T-helper 9 cell (primary cell): ENCODE results near the gene PRSS36.
"Not testable (repeated sequence)": the region's sequence is repeated elsewhere in the genome, so short reads cannot be mapped to it uniquely, and the experiment has no call there.

Experiments
- DNase-seq: peaks from one replicate; pipeline ENCODE4 v3.0.0-alpha.2; 2020

The PRSS36 gene

DNA sequence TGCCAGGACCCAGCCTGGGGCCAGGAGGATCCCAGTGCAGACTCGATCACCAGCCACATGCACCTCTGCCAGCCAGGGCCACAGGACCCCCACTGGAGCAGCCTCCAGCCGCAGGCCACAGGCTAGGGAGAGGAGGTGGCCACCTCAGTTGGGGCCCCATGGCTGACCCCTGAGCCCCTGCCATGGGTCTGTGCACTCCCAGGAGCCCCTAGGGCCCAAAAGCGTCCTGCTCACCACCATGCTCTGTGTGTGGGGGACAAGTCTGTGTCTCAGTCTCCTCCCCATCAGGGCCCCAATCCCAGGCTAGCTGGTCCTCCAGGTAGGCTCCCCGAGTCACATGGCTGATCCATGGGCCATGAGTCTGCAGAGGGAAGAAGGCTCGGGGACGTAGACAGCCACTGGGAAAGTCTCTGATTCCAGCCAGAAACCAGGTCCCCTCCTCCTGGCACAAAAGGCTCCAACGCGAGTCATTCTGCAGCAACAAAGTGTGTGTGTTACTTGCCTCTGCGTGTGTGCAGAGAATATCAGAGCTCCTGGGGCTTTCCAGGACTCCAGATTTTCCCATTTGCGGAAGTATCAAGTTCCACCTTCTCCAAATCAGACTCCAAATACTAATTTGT is 8.3 kb downstream of the PRSS36 start:
- no peak for DNase-seq

DNA sequence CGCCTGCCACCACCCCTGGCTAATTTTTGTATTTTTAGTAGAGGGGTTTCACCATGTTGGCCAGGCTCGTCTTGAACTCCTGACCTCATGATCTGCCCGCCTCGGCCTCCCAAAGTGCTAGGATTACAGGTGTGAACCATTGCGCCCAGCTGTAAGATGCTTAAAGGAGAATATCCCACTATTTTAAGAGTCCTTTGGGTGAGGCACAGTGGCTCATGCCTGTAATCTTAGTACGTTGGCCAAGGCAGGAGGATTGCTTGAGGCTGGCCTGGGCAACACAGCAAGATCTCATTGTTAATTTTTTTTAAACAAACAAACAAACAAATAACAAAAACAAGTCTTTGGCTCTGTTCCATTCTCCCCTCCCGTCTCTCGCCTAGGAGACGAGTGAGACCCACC is 8.8 kb downstream of the PRSS36 start:
- DNase-seq: not testable (repeated sequence)

DNA sequence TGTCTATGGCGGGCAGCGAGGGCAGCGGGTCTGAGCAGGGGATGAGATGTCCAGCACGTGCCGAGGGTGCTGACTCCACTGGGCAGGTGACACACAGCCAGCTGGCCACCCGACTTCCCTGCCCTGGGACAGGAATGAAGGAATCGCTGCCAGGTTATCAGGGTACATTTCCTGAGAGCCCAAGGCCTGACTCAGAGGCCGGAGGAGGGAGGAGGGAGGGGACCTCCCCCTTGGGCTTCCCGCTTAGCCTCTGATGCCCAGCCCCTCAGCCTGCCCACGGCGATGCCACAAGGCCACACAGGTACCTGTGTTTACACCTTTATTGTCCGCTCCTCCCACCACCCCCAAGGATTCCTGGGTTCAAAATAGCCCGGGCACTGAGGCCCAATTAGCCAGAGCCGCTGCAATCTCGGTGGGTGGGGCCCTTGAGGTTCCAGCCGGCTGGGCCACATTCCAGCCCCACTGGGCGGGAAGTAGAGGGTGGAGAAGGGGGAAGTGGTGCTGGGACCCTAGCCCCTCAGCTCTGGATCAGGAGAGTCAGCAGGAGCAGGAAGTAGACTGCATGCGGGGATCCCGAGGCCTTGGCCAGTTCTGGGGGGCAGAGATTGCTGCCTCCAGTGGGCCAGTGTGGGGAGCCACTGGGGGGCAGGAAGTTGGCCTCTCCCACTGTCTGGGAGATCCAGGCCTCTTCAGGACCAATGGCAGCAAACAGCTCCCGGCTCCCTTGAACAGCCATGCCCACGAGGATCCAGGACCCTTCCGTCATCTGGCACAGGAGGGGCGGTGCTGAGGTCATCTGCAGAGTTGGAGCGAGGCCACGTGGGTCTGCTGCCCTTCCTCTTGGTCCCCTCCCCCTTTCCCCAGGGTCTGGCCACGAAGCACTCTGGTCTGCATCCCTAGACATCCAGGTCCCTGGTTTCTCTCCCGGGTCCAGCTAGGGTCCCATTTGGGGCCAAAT is 11.0 kb downstream of the PRSS36 start:
- no peak for DNase-seq

DNA sequence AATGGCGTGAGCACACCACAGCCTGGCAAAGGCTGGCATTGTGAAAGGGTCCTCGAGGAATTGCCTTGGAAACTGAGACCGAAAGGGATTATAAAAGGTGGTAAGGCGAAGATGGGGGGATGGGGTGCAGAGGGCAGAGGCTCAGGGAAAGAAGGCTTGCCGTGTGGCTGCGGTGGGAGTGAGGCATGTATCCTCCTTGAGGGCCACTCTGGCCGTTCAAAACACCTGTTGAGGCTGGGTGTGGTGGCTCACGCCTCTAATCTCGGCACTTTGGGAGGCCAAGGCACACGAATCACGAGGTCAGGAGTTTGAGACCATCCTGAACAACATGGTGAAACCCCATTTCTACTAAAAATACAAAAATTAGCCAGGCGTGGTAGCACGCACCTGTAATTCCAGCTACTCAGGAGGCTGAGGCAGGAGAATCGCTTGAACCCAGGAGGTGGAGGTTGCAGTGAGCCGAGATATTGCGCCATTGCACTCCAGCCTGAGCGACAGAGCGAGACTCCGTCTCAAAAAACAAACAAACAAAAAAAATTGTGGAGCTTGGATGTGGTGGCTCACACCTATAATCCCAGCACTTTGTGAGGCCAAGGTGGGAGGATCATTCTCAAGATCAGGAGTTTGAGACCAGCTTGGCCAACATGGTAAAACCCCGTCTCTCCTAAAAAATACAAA is 12.9 kb downstream of the PRSS36 start:
- not testable (repeated sequence) for DNase-seq

DNA sequence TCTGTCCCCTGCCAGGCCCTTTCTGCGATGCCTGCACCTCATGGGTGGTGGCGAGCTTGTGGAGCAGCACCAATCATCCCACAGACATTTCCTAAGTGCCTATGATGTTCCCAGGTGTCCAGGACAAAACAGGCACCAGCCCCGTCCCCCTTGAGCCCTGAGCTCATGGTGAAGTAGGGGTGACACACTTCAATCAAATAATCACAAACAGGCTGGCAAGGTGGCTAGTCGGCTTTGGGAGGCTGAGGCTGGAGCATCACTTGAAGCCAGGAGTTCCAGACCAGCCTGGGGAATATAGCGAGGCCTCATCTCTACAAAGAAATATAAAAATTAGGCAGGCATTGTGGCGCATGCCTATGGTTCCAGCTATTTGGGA is 13.6 kb downstream of the PRSS36 start:
- DNase-seq: no peak

DNA sequence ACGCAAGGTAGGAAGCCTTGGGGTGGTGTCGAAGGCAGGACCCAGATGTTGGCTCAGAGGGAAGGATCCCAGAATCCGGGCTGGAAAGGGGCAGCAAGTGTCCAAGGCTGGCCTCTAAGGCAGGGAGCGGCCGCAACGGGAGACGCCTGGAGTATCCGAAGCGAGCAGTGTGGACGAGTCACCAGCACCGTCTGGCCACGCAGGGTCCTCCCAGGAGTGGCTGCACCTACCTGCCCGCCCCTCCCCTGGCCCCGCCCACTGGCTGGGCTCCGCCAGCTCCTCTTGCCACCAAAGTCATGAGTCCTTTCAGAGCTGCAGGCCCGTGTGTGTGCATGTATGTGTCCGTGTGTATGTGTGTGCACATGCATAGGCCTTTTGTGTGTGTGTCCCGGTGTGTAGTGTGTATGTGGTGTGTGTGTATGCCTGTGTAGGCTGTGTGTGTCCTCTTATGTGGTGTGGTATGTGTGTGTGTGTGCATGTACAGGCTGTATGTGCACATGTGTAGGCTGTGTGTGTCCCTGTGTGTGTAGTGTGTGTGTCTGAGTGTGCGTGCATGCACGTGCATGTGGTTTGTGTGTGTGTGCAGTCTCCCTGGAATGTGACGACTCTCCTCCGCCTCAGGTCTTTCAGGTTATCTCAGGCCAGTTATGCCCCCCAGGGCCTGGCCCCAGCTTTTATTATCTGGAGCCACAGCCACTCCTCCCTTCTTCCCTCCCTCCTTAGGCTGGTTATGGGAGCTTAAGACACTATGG is 14.2 kb downstream of the PRSS36 start, which contains the start of gene PRSS8:
Gene PRSS8 (minus strand): TSS at position 193 of the 752 bp plus-strand sequence. CDS start 229 bp downstream, outside the sequence.
- DNase-seq: no peak

DNA sequence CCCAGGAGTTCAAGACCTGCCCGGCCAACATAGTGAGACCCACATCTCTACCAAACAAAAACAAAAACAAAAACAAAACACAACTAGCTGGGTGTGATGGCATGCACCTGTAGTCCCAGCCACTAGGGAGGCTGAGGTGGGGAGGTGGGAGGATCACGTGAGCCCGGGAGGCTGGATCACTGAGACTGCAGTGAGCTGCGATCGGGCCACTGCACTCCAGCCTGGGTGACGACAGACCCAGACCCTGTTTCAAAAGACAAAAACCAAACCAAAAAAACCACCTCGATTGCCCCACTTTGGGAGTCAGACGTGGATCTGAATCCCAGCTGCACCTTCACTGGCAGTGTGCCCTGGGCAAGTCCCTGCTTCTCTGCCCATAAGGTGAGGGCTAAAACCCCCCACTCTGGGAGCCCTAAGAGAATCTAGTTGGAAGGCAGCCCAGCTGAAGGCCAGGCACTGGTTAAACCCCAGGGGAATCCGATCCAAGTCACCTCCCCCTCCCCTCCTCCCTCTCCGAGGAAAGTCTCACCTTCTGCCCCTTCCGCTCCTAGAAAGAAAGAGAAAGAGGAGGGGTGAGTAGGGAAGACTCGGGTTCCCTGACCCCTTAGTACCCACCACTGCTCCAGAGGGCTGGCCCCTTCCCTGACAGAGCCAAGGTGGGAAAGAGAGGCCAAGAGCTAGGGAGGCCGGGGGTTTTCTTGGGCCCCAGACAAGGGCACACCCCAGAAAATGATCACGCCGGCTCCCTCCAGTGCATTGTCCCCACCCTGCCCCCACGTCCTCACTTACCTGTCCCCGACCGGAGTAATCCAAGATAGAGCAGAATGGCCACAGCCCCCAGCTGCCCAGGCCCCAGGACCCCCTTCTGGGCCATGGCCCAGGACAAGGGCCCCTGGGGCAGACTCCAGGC is 15.0 kb downstream of the PRSS36 start:
- DNase-seq: no peak

DNA sequence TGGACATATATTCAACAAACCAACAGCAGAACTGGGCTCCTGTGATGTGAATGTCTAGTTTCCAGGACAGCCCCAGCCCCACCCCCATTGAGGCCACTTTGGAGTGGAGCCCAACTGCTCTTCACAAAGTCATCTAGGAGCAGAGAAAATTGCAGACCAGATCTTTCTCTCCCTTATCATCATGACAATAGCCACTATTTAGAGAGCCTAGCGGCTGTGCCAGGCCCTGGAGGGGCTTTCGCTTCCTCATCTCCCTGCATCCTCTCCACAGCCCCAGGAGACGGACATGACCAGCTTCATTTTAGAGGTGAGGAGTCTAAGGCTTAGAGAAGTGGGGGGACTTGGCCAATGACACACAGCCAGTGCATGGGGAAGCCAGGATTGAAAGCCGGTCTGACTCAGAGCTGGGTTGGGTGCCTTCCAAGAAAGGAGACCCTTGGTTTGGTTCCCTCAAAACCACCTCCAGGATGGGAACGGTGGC is 15.7 kb downstream of the PRSS36 start:
- DNase-seq: no peak

DNA sequence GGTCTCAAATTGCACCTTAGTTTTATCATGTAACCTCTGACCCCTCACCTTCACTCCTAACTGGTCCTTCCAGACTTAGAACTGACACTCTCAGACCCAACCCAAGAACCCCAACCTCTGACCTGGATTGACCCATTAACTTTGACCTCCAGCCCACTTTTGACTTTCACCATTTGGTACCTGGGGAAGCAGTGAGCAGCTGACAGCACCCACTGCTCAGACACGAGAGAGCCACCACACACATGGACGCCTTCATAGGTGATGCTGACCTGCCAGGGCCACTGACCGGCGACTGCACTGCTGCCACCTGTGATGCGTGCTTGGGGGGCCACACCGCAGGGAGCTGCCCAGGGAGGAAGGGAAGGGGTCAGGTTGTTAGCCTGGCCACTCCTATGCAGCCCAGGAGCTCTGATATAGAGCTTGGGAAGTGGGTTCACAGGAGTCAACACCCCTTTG is 16.8 kb downstream of the PRSS36 start:
- no peak for DNase-seq

DNA sequence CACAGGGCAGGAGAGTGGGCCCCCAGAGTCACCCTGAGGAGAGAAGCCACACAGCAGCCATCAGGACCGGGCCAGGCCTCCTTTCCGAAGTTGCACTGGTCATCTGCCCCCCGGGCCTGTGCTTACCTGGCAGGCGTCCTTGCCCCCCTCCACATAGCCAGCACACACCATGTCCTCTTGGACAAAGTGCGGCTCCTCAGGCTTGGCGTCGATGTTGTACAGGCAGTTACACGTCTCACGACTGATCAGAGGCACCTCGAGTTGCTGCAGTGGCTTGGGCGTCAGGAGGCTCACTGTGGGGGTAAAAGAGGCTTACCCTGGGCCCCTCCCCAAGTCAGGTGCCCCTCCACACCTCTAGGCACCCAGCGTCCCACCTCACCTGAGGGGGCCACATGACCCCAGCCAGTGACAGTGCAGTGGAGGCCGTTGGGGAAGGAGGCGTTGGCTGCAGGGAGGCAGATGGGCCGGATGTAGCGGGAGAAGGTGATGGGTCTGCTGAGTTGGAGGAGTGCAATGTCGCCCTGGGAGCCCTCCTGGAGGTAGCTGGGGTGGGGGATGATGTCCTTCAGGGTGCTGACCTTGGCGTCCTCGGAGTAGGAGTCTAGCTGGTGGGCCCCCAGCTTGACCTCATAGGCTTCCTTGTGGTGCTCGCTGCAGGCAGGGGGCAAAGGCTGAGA is 17.4 kb downstream of the PRSS36 start:
- no peak for DNase-seq

DNA sequence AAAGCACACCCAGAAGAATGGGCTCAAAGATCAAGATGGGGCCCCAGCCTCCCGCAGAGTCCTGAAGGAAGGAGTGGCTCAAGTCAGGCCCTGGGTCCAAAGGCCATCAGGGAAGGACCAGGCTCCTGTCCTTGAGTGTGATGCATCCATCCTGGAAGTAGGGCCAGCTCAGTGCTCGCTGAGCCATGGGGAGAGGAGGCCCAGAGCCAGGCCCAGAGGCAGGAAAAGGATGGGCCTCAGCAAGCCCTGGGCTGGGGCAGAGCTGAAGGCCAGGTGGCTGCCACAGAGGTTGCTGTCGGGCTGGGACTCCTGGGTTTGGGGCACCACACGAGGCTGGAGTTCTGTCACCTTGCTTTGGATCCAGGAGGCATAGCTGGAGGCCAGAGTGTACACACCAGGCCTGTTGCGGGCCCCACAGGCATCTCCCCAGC is 18.0 kb downstream of the PRSS36 start:
- no peak for DNase-seq

DNA sequence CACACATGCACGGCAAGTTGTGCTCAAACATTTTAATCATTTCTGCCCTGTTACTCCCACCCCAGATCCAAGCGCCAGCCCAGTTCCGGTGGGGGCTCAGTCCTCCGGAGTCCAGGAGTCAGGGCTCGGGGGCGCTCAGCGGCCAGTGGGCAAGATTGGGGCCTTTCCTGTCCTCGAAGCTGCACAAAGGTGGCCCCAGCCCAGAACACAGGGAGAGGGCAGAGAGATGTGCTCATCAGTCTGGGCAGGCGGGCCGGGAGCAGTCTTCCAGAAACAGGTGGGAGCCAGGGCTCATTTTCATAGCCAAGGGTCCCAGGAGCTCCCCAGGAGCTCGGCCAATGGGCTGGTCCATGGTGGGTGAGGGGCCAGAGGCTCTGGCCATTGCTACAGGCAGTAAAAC is 18.4 kb downstream of the PRSS36 start:
- DNase-seq: no peak

DNA sequence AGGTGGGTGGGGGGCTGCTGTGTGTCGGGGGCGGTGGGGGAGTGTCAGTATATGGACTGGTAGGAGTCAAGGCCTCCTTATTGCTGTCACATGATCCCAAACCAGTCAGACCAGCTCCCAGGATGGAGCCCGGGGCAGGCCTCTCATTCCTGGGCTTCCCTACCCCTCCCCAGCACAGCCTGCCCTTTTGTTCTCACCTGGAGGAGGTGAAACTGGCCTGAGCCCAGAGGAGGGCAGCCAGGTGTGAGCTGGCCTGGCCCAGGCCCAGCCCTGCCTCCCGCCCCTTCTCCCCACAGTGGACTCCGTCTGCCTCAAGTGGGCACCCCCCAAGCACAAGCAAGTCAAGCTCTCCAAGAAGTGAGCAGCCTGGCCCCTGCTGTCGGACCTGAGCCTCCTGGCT is 19.0 kb downstream of the PRSS36 start:
- DNase-seq: no peak

DNA sequence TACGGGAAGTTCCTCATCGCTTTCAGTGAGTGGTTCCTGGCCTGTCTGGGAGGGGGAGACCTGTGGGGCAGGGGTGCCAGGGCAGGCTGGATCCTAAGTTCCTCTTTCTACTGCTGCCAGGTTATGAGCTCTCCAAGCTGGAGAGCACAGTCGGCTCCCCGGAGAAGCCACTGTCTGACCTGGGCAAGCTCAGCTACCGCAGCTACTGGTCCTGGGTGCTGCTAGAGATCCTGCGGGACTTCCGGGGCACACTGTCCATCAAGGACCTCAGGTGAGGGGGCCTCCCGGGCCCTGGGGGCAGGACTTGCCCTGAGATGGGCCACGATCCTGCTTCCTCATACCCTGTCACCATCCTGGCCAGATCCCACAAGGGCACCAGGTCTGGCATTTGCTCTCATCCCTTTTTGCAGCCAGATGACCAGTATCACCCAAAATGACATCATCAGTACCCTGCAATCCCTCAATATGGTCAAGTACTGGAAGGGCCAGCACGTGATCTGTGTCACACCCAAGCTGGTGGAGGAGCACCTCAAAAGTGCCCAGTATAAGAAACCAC is 19.5 kb downstream of the PRSS36 start:
- no peak for DNase-seq

DNA sequence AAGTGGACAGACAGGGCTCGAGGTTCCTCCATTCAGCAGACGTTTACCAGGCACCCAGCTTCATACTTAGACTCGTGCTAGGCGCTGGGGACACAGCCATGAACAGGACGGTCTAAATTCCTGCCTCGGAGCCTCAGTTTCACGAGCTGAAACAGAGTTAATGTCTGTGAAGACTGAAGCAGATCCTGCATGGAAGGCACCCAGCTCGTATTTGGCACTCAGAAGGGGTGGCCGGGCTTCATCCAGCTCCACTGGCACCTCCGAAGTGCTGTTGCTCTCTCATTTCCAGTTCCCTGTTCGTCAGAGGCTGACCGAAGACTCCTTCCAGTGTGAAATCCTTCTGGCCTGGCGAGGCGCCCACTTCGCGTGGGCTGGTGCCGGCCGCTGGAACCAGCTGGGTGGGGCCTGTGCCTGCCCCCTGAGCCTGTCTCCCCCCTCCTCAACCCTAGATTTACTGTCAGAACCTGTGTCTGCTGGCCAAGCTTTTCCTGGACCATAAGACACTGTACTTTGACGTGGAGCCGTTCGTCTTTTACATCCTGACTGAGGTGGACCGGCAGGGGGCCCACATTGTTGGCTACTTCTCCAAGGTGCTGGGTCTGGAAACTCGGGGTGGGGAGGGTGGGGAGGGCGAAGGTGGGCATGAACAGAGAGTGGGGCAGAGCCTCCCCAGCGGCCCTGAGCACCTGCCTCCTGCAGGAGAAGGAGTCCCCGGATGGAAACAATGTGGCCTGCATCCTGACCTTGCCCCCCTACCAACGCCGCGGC is 20.1 kb downstream of the PRSS36 start:
- no peak for DNase-seq

DNA sequence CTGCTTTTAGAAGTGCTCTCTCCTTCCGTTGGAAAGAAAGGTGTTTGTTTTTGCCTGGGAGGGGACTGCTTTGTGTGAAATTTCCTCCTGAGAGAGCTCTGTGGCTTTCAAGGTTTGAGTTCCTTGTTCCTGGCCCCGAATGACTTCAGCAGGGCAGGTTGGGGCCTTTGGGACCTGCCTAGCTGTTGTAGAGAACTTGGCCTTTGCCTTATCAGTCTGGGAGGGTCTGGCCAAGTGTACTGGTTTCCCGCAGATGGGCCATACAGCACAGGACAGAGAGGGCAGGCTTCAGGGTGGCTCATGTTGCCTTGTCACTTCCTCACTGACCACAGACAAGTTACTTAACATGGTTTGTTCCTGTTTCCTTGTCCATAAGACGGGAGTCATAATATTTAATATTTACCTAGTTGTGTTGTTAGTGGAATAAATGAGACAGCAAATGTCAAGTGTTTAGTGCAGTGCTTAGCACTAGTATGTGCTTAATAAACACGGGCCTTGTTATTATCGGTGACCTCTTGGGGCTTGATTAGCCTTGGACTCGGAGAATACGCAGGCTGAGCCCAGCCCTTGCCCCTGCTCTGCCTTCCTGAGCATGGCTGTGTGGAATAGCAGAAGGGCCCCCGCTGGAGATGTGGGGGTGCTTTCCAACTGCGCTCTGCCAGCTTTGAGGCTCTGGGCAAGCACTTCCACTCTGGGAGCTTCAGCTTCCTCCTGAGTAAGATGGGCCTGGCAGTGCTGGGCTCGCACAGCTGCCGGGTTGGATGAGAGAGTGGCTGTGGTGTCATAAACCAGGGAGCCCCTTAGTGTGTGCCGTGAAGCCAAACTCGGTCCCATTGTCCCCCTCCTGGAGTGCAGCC is 20.9 kb downstream of the PRSS36 start:
- no peak for DNase-seq

DNA sequence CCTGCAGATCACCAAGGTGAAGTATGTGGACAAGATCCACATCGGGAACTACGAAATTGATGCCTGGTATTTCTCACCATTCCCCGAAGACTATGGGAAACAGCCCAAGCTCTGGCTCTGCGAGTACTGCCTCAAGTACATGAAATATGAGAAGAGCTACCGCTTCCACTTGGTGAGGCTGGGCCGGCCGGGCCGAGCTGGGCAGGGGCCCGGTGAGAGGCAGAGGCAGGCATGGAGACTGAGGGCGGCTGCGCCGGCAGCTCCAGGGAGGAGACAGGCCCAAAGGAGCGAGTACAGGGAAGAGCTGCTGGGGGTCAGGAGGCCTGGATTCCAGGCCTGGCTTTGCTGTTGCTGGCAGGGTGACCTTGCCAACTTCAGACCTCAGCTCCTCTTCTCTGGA is 22.7 kb downstream of the PRSS36 start:
- no peak for DNase-seq

DNA sequence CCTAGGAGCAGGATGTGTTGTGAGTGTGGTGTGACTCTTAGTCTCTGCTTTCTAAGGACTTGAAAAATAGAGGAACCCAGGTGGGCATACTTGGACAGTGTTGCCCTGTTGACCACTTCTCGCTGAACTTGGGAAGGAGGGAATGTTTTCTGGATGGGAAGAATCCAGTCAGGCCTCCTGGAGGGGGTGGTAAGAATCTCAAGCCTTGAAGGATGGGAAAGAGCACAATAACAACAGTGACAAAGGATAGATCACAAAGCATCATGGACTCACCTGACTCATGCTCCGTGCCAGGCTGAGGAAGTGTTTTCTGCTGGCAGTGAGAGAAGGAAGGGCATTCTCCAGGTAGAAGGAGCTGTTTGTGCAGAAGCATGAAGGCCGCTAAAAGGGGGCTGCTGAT is 24.0 kb downstream of the PRSS36 start:
- no peak for DNase-seq

DNA sequence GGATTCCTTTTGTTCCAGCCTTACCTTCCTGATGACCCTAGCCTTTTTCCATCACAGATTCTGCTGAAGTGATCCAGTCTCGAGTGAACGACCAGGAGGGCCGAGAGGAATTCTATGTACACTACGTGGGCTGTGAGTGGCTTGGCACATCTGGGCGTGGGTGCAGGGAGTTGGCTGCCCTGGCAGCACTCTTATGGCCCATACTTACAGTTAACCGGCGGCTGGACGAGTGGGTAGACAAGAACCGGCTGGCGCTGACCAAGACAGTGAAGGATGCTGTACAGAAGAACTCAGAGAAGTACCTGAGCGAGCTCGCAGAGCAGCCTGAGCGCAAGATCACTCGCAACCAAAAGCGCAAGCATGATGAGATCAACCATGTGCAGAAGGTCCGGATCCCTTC is 29.7 kb downstream of the PRSS36 start:
- no peak for DNase-seq
